Measurements from ENCODE around the gene RXRA.

- TF ChIP-seq POLR2A (IDR thresholded peaks at IDR 0.05), result no peak
- no peak for TF ChIP-seq CTCF (IDR thresholded peaks at IDR 0.05)
Observed at GRCh38 chr9:134403292-134403681, 77.0 kb downstream of the RXRA start.
